ENCODE results near the gene NCLN.

Gene NCLN, protein sequence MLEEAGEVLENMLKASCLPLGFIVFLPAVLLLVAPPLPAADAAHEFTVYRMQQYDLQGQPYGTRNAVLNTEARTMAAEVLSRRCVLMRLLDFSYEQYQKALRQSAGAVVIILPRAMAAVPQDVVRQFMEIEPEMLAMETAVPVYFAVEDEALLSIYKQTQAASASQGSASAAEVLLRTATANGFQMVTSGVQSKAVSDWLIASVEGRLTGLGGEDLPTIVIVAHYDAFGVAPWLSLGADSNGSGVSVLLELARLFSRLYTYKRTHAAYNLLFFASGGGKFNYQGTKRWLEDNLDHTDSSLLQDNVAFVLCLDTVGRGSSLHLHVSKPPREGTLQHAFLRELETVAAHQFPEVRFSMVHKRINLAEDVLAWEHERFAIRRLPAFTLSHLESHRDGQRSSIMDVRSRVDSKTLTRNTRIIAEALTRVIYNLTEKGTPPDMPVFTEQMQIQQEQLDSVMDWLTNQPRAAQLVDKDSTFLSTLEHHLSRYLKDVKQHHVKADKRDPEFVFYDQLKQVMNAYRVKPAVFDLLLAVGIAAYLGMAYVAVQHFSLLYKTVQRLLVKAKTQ

DNA sequence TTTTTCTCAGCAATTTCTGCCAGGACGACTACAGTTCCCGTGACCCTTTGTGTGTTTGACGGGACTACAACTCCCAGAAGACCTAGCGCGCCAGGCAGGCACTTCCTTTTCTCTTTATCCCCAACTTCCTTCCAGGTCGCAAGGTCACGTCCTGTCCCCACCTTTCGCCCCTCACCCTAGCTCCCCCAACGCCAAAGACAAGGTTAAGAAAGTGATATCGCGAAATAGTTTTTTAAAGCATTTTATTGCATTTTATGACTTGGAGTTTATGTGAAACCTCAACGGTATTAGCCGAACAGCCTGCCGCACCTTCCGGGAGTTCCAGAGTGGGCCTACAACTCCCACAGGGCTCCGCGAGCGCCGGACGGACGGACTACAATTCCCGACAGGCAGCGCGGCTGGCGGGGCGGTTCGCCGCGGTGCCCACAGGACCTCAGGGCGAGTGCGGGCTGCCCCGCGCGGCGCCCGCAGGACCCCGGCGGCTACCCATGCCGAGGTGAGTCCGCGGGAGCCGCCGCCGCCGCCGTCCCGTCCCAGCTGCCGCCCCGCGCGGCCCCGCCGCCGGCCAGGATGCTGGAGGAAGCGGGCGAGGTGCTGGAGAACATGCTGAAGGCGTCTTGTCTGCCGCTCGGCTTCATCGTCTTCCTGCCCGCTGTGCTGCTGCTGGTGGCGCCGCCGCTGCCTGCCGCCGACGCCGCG, at the start of gene NCLN:
TSS of gene NCLN (plus strand) at position 470 of the 699 bp plus-strand sequence. CDS start at position 571, 101 bp downstream.
- DNase-seq (ENCODE audit: low read depth, low spot score) = peak; percentile 98

DNA sequence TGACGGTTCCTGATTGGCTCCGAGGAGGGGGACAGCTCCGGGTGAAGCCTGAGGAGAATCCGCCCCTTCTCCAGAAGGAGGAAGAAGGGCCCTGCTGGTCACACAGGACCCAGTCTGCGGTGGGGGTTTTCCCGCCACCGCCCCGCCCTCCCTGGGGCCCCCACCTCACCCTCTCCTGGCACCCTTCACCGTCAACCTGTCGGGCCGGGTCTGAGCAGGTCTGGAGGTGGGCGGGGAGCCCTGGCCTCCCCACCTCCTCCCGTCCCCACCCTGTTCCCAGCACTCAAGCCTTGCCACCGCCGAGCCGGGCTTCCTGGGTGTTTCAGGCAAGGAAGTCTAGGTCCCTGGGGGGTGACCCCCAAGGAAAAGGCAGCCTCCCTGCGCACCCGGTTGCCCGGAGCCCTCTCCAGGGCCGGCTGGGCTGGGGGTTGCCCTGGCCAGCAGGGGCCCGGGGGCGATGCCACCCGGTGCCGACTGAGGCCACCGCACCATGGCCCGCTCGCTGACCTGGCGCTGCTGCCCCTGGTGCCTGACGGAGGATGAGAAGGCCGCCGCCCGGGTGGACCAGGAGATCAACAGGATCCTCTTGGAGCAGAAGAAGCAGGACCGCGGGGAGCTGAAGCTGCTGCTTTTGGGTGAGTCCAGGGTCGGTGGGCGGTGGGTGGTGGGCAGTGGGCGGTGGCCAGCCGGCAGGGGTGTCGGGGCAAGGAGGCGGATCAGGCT, 49.6 kb upstream of the NCLN start, which contains the start of gene GNA15:
TSS of gene GNA15 (plus strand) at position 73 of the 723 bp plus-strand sequence. CDS start at position 491, 418 bp downstream.
- DNase-seq (ENCODE audit: low read depth, low spot score) = no peak

DNA sequence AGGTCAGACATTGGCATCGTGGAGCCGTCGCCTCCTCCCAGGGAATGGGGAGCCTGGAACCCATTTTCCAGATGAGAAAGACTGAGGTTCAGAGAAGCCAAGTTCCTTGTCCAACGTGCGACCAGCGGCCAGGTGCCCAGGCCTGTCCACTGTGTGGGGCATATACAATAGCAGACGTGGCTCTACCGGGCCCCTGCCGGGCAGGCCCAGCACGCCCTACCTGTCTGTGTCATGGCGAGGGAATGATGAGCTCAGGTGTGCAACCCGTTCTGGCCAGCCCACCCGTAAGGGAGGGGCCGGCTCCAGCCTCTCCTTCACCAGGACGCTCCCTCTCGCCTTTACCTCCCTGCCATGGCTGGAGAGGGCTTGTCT, 49.1 kb upstream of the NCLN start:
- DNase-seq (ENCODE audit: low read depth, low spot score) = no peak

DNA sequence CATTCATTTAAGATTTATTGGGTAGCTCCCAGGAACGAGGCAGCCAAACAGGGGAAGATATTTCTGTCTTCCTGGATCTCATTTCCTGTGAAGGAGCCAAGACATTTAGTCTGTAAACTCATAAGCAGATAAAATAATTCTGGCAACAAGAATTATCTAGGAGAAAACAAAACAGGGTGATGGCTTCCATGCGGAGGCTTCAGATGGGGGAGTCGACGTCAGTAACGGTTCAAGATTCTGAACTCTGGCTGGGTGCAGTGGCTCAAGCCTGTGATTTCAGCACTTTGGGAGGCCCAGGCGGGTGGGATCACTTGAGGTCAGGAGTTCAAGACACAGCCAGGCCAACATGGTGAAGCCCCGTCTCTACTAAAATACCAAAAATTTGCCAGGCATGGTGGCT, 48.6 kb upstream of the NCLN start:
- DNase-seq (ENCODE audit: low read depth, low spot score) = no peak

DNA sequence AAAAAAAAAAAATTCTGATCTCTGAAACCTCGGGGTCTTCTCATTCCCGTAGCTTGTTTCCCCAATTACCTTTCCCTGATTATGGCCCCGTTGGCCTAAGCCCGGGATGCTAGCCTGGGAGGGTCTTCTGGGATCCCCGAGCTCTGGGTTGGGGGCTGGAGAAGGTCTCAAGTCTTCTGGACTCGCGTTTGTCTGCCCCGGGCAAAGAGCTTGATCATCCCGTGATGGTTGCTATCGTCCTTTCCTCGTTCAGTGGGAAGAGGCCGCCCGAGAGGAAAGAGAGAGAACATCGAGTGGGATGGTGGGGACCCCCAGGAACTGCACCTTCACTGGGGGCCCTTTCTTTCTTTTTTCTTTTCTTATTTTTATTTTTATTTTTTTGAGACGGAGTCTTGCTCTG, 47.5 kb upstream of the NCLN start:
- DNase-seq (ENCODE audit: low read depth, low spot score) = no peak

DNA sequence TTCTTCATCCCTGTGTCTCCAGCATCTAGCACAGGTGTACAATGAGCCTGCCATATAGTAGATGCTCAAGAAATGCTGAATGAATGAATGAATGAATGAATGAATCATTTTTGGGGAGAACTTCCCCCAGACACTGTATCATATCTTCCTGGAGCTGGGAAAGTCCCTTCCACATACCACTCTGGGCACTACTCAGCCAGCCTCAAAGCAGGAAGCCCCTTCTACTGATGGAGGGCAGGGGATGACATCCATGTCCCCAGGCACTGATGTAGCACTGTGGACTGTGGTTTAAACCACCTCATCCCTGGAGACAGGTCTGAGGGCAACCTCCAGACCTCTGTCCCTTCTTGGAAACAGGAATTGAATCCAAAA, 45.1 kb upstream of the NCLN start:
- no peak for DNase-seq (ENCODE audit: low read depth, low spot score)

DNA sequence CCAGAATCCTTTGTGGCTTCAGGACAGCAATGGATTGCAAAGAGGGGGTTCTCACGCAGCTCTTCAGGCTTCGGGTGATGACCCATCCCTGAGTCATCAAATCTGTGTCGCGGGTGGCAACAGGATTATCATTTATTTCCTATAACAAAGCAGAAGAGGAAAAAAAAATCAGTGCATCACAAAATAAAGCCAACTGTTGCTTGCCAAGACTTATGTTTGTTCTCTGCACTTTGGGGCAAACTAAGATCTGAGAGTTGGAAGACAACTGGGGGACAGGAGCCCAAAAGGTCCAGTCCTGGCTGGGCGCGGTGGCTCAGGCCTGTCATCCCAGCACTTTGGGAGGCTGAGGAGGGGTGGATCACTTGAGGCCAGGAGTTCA, 43.4 kb upstream of the NCLN start:
- peak; percentile 45 for DNase-seq (ENCODE audit: low read depth, low spot score)

DNA sequence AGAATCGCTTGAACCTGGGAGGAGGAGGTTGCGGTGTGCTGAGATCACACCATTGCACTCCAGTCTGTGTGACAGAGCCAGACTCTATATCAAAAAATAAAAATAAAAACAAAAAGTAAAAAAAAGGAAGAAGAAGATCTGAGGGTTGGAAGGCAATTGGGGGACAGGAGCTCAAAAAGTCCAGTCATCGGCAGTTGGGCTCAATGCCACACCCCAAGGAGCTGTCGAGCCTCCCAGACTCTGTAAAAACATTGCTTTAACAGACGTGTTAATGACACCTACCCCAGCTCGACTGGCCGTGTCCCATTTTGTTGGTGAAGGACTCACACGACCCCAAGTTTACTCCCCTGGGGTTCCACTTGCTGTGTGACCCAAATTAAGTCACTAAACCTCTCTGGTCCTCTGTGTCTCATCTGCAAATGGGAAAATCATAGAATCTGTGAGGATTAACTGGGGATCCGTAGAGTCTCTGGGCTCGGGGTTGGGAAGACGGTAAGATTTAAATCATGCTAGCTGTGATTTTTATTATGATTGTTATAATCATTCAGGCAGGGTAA, 42.9 kb upstream of the NCLN start:
- no peak for DNase-seq (ENCODE audit: low read depth, low spot score)

DNA sequence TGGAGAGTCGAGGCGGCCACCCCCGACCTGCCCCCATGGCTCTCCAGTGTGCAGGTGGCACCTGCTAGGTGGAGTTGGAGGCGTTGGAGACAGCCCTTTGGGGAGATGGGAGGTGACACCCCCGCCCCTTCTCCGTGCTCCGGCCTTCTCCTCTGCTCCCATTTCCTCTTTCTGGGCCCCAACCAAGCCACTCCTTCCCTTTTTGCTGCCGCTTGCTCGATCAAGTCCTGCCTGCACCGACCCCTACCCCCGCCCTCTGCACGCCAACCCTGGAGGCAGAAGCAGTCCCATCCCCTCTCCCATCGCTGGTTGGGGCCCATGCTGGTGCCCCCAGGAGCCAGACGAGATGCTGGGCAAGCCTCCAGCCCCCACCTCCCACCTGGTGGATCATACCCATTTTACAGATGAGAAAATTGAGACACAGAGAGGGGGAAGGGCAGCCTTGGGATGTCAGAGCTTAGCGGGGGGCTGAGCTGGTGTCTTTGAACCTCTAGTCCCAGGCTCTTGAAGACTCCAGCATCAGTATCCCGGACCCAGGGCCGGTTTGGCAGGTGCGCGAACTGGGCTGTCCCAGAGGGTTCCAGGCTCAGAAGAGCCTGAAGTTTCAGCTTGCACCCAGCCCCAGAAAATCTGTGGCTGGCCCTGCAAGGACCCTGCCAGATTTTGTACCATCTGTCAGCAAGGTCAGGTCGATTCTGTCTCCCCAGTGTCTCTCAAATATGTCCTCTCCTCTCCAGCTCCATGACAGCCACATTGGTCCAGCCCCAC, 39.6 kb upstream of the NCLN start:
- no peak for DNase-seq (ENCODE audit: low read depth, low spot score)

DNA sequence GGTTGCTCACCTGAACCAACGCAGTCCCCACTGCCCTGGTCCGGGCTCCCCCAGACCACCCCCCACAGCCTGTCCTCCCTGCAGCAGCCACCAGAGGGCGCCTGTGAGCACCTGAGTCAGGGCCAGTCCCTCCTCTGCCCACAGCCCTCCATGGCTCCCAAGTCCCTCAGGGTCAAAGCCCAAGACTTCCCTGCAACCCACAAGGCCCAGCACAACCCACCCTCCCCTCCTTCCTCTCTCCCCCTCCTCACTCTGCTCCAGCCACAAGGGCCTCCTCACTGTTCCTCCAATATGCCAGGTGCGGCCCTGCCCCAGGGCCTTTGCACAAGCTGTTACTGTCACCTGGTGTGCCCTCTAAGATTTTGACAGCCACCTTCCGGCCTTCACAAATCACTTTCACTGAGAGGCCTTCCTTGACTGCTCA, 39.0 kb upstream of the NCLN start:
- no peak for DNase-seq (ENCODE audit: low read depth, low spot score)

DNA sequence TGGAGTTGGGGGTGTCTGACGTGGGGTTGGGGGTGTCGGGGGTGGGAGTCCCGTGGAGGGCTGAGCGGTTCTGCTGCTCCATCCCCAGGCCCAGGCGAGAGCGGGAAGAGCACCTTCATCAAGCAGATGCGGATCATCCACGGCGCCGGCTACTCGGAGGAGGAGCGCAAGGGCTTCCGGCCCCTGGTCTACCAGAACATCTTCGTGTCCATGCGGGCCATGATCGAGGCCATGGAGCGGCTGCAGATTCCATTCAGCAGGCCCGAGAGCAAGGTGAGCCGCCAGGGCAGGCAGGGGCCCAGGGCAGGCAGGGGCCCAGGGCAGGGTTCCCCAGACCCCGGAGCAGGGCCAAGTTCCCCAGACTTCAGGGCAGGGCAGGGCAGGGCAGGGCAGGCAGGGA, 37.2 kb upstream of the NCLN start:
- no peak for DNase-seq (ENCODE audit: low read depth, low spot score)

DNA sequence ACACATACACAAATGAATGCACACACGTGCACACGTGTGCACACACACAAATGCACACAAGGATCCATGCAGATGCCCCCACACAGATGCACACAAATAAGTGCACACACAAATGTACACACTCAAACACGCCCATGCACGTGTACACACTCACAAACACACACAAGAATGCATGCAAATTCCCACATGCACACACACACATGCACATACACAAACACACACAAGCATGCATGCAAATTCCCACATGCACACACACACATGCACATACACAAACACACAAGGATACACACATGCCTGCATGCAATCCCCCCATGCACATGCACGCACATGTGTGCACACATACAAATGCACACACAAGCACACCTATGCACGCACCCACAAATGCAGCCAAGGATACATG, 36.6 kb upstream of the NCLN start:
- no peak for DNase-seq (ENCODE audit: low read depth, low spot score)

DNA sequence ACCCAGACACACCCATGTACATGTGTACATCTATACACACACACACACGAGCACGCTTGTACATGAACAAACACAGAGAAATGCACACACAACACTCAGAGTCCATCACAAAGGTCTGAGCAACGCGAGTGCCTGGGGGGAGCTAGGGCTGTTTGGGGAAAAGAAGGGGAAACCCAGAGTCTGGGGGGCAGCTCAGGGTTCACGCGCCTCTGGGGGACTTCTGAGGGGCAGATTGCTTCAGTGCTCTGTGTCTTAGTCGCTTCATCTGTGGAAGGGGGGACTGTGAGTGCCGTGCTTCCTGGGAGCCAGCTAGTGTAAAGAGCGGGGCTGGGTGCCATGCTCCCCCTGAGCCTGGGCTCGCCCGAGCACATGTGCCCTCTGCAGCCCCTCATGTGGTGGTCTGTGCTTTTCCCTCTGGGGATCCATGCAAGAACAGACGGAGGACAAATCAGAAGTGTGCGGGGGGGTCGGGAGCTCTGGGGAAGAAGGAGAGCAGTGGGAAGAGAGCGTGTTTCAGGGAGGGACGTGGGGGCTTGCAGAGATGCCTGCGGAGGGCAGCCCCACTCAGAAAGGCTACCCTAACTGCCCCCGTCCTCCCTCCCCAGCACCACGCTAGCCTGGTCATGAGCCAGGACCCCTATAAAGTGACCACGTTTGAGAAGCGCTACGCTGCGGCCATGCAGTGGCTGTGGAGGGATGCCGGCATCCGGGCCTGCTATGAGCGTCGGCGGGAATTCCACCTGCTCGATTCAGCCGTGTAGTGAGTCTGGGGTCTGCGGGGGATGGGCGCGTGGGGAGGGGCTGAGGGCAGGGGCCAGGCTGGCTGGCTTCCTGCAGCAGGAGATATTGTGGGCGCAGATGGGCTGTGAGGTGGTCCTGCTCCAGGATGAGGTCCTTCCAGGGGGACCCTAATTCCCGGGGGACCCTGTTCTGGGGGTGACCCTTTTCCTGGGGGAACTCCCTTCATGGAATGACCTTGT, 35.9 kb upstream of the NCLN start:
- no peak for DNase-seq (ENCODE audit: low read depth, low spot score)

DNA sequence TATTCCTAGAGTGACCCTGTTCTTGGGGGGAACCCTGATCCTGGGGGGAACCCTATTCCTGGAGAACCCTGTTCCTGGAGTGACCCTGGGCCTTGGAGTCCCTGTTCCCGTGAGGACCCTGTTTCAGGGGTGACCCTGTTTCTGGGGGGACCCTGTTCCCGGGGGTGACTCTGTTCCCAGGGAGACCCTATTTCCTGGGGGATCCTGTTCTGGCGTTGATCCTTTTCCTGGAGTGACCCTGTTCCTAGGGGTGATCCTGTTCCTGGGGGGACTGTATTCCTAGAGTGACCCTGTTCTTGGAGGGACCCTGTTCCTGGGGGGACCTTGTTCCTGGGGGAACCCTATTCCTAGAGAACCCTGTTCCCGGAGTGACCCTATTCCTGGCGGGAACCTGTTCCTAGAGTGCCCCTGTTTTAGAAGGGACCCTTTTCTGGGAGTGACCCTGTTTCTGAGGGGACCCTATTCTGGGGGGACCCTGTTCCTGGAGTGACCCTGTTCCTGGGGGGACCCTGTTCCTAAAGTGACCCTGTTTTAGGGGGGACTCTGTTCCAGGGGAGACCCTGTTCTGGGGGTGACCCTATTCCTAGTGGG, 34.9 kb upstream of the NCLN start:
- no peak for DNase-seq (ENCODE audit: low read depth, low spot score)

DNA sequence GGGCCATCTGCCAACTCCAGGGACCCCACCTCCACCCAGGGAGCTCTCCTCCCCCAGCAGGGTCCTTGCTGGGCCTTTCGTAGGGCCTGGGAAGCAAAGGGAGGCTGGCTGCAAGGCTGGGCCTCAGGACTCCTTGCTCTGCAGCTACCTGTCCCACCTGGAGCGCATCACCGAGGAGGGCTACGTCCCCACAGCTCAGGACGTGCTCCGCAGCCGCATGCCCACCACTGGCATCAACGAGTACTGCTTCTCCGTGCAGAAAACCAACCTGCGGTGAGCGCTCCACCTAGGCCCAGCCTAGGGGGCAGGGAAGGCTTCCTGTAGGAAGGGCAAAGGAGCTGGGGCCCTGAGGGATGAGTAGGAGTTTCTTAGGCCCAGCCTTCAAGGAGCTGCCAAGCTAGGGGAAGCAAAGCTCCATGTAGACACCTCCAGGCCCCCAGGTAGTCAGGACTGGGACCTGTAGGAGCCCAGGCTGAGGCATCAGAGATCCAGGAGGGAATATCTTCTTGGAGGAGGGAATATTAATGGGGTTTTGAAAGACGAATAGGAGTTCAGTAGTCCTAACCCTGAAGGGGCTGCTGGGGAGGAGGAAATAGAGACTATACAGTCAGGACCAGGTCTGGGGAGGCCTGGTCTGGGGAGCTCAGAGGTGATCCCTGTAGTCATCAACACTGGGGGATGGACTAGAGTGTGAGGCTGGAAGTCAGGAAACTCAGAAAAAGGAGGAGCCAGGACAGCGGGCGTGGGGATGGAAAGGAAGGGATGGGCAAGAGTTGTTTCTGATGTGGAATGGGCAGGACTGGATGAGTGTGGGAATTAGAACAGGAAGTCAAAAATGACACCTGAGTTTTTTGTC, 33.9 kb upstream of the NCLN start:
- no peak for DNase-seq (ENCODE audit: low read depth, low spot score)

DNA sequence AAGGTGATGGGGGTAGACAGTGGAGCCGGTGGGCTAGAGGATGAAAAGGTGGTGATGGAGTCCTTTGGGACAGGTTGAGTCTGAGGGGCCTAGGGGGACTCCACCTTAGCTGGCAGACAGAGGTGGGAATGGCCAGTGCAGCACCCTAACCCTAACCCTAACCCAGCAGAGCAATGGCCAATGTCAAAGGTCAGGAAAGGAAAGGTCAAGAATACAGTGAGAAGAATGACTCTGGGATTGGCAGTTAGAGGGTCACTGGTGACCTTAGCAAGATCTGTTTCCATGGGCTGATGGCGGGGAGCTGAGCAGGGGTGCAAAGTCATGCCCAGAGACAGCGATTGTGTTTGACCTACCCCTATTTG, 33.3 kb upstream of the NCLN start:
- DNase-seq (ENCODE audit: low read depth, low spot score) = no peak

DNA sequence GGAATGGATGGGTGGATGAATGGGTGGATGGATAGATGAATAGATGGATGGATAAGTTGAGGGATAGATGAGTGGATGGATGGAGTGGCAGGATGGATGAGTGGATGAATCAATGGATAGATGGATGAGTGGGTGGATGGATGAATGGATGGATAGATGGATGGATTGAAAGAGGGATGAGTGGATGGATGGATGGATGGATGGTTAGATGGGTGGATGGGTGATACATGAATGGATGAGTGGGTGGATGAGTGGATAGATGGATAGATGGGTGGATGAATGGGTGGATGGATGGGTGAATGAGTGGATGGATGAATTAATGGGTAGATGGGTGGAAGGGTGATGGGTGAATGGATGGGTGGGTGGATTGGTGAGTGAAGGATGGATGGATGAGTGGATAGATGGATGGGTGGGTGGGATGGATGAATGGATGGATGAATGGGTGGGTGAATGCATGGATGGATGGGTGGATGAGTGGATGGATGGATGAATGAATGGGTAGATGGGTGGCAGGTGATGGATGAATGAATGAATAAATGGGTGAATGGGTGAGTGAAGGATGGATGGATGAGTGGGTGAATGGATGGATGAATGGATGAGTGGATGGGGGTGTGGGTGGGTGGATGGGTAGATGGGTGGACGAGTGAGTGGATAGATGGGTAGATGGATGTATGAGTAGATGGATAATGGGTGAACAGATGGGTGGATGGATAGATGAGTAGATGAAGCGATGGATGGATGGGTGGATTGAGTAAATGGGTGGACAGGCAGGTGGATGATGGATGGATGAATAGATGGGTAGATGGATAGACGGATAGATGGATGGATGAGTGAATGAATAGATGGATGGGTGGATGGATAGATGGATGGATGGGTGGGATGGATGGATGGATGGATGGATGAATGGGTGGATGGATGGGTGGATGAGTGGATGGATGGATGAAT, 32.2 kb upstream of the NCLN start:
- no peak for DNase-seq (ENCODE audit: low read depth, low spot score)

All from astrocyte of the hippocampus (primary cell).